ENCODE data around the gene CD69. TPM values are rescaled to one million over a fixed set of nuclear protein-coding genes. Genes with fewer than 3 reads are reported as not detected.
"Not testable (repeated sequence)": the region's sequence is repeated elsewhere in the genome, so short reads cannot be mapped to it uniquely, and the experiment has no call there.

Gene CD69
- total and polyA plus RNA-seq, 2 donors (not counting 3 experiments of a cell fraction or from before 2014, with no cell fraction given) = 0.49 to 4.4 TPM

DNA sequence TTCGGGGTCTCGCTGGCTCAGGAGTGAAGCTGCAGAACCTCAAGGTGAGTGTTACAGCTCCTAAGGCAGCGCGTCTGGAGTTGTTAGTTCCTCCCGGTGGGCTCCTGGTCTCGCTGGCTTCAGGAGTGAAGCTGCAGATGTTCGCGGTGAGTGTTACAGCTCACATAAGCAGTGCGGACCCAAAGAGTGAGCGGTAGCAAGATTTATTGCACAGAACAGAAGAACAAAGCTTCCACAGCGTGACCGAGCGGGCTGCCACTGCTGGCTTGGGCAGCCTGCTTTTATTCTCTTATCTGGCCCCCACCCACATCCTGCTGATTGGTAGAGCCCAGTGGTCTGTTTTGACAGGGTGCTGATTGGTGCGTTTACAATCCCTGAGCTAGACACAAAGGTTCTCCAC, 21.8 kb downstream of the CD69 start:
- BruUV-seq (replicated peaks); H3K4me1 ChIP-seq (ENCODE audit: control insufficient read depth, extremely low read depth, insufficient read depth, low read length); H3K9me3 ChIP-seq (replicated peaks; ENCODE audit: control insufficient read depth, insufficient read depth, low read length); H3K4me2 ChIP-seq (ENCODE audit: insufficient read depth, low read length); H3K36me3 ChIP-seq (ENCODE audit: control insufficient read depth in 2 of 2, extremely low read depth in 1 of 2, insufficient read depth in 2 of 2, low read length in 2 of 2); DNase-seq (ENCODE audit: low read depth, low spot score); POLR2A ChIA-PET; H3K9ac ChIP-seq (replicated peaks; ENCODE audit: extremely low read depth, insufficient read depth, low read length); H3K27me3 ChIP-seq (ENCODE audit: control insufficient read depth in 2 of 2, insufficient read depth in 2 of 2, low read length in 2 of 2); H3K4me3 ChIP-seq (replicated peaks in 1 of 3; ENCODE audit: insufficient read depth in 1 of 3, low read depth in 1 of 3, low read length in 3 of 3); H3K79me2 ChIP-seq (ENCODE audit: control insufficient read depth, insufficient read depth, low read length); H4K20me1 ChIP-seq (replicated peaks; ENCODE audit: control insufficient read depth, extremely low read depth, insufficient read depth, low read length); H3K27ac ChIP-seq (ENCODE audit: insufficient read depth, low read depth, low read length); H3K9me1 ChIP-seq (replicated peaks; ENCODE audit: control insufficient read depth, extremely low read depth, insufficient read depth, low read length); H2AFZ ChIP-seq (ENCODE audit: low read depth, low read length); dilution Hi-C loops (cut with MboI; ENCODE audit: extremely low pct_ligation_motif_present, low sequenced_read_pairs); FAIRE-seq; intact Hi-C loops (cut with micrococcal nuclease): not testable (repeated sequence)
- CTCF ChIA-PET = interaction anchor here (1.1 to 1.9 kb wide), 2 partner anchors 11 kb away, joined by 6 to 10 read pairs; no protein-coding TSS in a partner anchor

DNA sequence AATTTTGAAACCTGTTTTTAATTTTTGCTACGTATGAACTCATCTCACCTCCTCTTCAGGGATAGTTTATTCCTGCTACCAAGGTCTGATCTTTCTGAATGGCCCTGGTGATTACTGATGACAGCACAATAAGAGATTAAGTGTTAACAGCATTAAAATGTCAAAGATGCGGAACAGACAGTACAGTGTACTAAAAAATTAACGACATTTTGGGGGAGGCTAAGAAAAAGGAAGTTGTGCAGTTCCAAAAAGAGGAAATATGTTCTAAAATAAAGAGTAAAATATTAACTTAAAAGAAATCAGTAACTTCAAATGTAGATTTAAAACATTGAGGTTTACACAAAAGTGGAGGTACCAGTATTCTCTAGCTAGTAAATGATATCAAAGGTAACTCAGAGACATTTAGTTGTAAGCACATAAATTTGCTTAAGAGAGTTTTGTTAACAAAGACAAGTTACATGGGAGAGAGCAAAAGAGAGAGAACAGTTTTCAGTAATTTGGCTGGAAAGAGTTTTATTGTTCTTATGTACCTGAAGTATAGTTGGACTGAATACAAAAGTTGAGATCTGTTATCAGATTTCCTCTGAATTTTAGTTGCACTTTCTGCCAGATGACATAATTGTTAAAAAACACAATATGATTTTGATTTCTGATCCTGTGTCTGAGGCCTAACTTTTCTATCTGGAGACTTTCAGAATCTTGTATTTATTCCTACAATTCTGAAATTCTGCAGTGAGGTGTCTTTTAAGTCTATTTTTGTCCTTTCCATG, 23.6 kb downstream of the CD69 start:
- H3K27me3 ChIP-seq (ENCODE audit: control insufficient read depth in 2 of 2, insufficient read depth in 2 of 2, low read length in 2 of 2) = no peaks in the 10 kb centered on the region
- intact Hi-C loops (cut with micrococcal nuclease) = no loop called here
- no peak overlapping the region for H3K9ac ChIP-seq (replicated peaks; ENCODE audit: extremely low read depth, insufficient read depth, low read length)
- H4K20me1 ChIP-seq (replicated peaks; ENCODE audit: control insufficient read depth, extremely low read depth, insufficient read depth, low read length) = no peaks in the 10 kb centered on the region
- no peaks in the 10 kb centered on the region for H3K9me3 ChIP-seq (replicated peaks; ENCODE audit: control insufficient read depth, insufficient read depth, low read length)
- no peak for FAIRE-seq
- peak overlapping the region; percentile 46 for H2AFZ ChIP-seq (ENCODE audit: low read depth, low read length)
- H3K4me2 ChIP-seq (ENCODE audit: insufficient read depth, low read length) = peak overlapping the region; percentile 19
- TF ChIP-seq GATA2 (IDR thresholded peaks at IDR 0.05; ENCODE audit: insufficient read depth, insufficient read length, low read depth, low read length) (no peak), MYC (IDR thresholded peaks at IDR 0.05; ENCODE audit: low read depth, low read length) (no peak), EZH2 (IDR thresholded peaks at IDR 0.05; ENCODE audit: borderline replicate concordance, low read depth, low read length, severe bottlenecking) (no peak), JUN (IDR thresholded peaks at IDR 0.05; ENCODE audit: borderline replicate concordance, insufficient read depth, insufficient read length, low read depth) (no peak), POLR2A (IDR thresholded peaks at IDR 0.05; ENCODE audit: low read depth, low read length) (no peak), FOS (IDR thresholded peaks at IDR 0.05; ENCODE audit: borderline replicate concordance, insufficient read depth, low read length) (no peak), POLR2AphosphoS5 (IDR thresholded peaks at IDR 0.05; ENCODE audit: insufficient read depth, low read depth, low read length) (no peak)
- TF ChIP-seq, protein P1, sequence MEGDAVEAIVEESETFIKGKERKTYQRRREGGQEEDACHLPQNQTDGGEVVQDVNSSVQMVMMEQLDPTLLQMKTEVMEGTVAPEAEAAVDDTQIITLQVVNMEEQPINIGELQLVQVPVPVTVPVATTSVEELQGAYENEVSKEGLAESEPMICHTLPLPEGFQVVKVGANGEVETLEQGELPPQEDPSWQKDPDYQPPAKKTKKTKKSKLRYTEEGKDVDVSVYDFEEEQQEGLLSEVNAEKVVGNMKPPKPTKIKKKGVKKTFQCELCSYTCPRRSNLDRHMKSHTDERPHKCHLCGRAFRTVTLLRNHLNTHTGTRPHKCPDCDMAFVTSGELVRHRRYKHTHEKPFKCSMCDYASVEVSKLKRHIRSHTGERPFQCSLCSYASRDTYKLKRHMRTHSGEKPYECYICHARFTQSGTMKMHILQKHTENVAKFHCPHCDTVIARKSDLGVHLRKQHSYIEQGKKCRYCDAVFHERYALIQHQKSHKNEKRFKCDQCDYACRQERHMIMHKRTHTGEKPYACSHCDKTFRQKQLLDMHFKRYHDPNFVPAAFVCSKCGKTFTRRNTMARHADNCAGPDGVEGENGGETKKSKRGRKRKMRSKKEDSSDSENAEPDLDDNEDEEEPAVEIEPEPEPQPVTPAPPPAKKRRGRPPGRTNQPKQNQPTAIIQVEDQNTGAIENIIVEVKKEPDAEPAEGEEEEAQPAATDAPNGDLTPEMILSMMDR (IDR thresholded peaks at IDR 0.05; ENCODE audit: extremely low read depth in 1 of 2, insufficient read depth in 1 of 2, low read depth in 1 of 2, low read length in 2 of 2) = no peak
- TF ChIP-seq, protein P2, sequence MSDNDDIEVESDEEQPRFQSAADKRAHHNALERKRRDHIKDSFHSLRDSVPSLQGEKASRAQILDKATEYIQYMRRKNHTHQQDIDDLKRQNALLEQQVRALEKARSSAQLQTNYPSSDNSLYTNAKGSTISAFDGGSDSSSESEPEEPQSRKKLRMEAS (IDR thresholded peaks at IDR 0.05; ENCODE audit: insufficient read depth, insufficient read length) = no peak
- peaks cover 2% of the 10 kb centered on the region for H3K9me1 ChIP-seq (replicated peaks; ENCODE audit: control insufficient read depth, extremely low read depth, insufficient read depth, low read length)
- dilution Hi-C loops (cut with MboI; ENCODE audit: extremely low pct_ligation_motif_present, low sequenced_read_pairs) = no loop called here
- H3K36me3 ChIP-seq (ENCODE audit: control insufficient read depth in 2 of 2, extremely low read depth in 1 of 2, insufficient read depth in 2 of 2, low read length in 2 of 2) = no peaks in the 10 kb centered on the region
- peaks cover 7% of the 10 kb centered on the region for H3K4me1 ChIP-seq (ENCODE audit: control insufficient read depth, extremely low read depth, insufficient read depth, low read length)
- H3K27ac ChIP-seq (ENCODE audit: insufficient read depth, low read depth, low read length) = no peak overlapping the region
- ChIA-PET CTCF (interaction anchor here (1.9 kb wide), 1 partner anchor 13 kb away, joined by 10 read pairs; no protein-coding TSS in a partner anchor), POLR2A (no interaction called here)
- H3K4me3 ChIP-seq (replicated peaks in 1 of 3; ENCODE audit: insufficient read depth in 1 of 3, low read depth in 1 of 3, low read length in 3 of 3) = no peak overlapping the region
- DNase-seq (ENCODE audit: low read depth, low spot score) = peak; percentile 45
- no TSS peak for BruUV-seq (replicated peaks)
- H3K79me2 ChIP-seq (ENCODE audit: control insufficient read depth, insufficient read depth, low read length) = no peaks in the 10 kb centered on the region

All from endothelial cell of umbilical vein (primary cell).